ENCODE measurements around the gene PPARGC1A.

PPARGC1A gene

DNA sequence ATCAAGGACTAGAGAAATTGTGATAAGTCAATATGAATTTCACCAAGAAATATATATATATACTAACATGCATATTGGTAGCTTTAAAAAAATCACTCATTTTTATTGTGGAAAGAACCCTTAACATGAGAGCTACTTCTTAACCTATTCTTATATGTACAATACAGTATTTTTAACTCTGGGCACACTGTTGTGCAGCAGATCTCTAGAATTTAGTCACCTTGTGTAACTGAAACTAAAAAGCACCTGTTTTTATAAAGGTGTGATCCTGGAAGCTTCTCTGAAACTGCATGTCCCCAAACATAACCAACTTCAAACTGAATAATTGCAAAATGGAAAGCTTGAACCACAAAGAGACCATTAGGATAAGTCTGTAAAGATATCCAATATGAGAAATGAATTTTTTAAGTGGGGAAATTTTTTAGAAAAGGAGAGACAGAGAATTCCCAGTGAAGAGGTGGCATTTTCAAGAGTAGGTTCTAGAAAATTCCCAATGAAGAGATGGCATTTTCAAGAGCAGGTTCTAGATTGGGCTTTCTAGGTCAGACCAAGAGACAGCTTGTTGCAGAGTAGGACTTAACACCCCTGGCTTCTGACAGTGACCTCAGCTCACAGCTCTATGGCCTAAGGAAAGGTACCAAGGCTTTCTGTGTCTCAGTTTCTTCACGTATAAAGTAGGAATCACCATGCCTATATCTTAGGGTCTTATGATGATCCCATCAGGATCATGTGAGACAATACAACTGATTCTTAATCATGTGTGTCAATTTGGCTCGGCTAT is 22.0 kb upstream of the PPARGC1A start:
- DNase-seq (ENCODE audit: low read depth in 2 of 2): no peak

- DNase-seq (ENCODE audit: low read depth in 2 of 2): no peak
Observed at GRCh38 chr4:23909671-23910070, 19.8 kb upstream of the PPARGC1A start.

DNA sequence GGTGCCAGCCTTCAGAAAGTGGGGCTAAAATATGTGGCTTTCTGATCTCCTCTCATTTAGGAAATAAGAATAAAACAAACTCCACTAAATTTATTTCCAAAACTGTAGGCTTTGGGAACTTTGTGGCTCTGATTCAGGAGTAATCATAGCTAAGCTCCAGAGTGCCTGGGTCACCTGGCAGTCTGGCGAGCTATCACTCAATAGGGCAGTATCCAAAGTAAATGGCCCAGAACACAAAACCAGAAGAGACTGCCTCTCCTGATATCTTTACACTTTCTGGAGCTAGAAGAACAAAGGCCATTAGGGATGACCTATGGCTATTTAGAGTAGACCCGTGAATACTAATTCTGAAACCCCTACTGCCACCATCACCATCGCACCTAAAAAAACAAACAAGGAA is 17.0 kb upstream of the PPARGC1A start:
- DNase-seq (ENCODE audit: low read depth in 2 of 2): no peak

DNA sequence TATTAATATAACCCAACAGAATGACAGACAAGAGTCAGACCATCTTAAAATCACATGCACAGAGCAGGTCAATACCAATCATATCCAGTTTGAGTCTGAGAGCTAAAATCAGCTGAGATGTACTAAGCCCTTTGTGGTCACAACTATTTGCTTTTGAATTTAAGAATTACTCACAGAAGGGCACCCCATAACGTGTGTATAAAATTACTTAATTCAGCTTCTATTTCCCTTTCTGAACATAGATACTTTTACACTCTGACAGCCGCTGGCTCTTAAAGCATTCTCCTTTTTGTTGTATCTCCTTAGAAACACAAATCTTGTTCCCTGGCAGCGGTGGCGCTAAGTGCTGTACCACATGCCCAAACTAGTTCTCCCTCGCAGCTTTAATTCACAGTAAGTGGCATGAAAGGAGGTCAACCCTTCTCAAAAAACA is 14.8 kb upstream of the PPARGC1A start:
- no peak for DNase-seq (ENCODE audit: low read depth in 2 of 2)

GRCh38 chr4:23903859-23904438 is 14.1 kb upstream of the PPARGC1A start:
- DNase-seq (ENCODE audit: low read depth in 2 of 2): no peak

- DNase-seq (ENCODE audit: low read depth in 2 of 2): no peak
Observed at GRCh38 chr4:23902222-23902804, 12.5 kb upstream of the PPARGC1A start.

DNA sequence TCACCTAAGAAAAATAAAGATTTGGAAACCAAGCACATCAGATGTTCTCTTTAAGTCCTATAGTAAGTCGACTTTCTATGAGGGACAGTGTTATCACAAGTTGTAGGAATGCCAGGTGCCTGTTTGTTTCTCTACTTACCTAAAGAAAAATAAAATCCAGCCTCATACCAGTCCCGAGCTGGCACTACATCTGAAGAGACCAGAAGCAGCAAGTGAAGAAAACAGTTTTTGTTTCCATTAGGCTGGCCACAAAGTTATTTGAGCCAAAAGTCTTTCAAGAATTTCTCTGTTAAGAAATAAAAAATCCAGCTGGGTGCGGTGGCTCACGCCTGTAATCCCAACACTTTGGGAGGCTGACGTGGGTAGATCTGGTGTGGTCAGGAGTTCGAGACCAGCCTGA is 10.8 kb upstream of the PPARGC1A start:
- no peak for DNase-seq (ENCODE audit: low read depth in 2 of 2)

- no peak for DNase-seq (ENCODE audit: low read depth in 2 of 2)
Observed at GRCh38 chr4:23899565-23899964, 9.7 kb upstream of the PPARGC1A start.

- no peak for DNase-seq (ENCODE audit: low read depth in 2 of 2)
Observed at GRCh38 chr4:23897564-23898109, 7.8 kb upstream of the PPARGC1A start.

GRCh38 chr4:23894021-23894420 is 4.2 kb upstream of the PPARGC1A start:
- DNase-seq (ENCODE audit: low read depth in 2 of 2): no peak

DNA sequence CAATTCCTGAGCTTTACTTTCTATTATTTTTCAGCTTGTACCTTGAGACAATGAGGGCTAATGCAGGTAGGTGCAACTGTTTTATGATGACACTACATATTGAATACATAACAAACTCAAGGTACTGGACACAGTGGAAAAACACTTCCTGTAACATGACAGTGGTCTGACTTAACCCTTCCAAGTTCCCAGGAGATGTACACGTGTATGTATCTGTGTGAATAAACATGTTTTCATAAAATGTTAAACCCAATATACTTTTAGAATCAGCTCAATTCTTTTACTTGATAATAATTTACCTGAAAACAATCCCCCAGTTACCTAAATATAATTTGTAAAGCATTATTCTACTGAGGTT is 1.2 kb upstream of the PPARGC1A start:
- no peak for DNase-seq (ENCODE audit: low read depth in 2 of 2)

DNA sequence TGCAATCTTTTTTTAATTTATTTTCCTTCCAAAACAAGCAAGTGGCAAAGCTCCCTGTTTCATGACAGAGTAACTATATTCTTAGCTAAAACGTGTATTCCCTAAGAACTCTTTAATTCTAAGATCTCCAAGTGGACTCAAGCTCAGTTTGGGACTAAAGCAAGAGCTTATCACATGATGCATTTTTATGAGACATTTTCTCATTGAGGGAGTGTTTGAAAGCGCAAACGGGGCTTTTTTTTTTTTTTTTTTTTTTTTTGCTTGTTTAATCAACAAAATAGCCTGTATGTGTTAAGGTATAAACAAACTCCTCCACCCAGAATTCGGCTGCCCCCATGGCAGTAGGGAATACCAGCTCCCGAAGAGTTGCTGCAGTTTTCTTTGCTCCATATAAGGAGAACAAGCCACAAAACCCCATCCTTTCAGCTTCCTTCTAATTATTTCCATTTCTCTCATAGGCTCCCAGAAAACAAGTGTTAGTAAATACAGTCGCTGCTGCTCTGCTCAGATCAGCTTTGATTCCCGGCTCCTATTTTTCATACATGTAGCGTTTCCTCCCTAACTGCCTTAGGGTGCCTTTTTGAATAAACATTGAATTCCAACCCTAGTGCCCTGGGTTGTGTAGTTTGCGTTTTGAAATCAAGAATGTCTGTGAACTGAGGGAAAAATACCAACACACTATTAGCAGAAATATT is 669 bp upstream of the PPARGC1A start:
- no peak for DNase-seq (ENCODE audit: low read depth in 2 of 2)

GRCh38 chr4:23889391-23889790 is 456 bp downstream of the PPARGC1A start:
- DNase-seq (ENCODE audit: low read depth in 2 of 2): no peak

GRCh38 chr4:23888421-23889319 is 1.2 kb downstream of the PPARGC1A start:
- DNase-seq (ENCODE audit: low read depth in 2 of 2): no peak

- no peak for DNase-seq (ENCODE audit: low read depth in 2 of 2)
Observed at GRCh38 chr4:23887989-23888388, 1.9 kb downstream of the PPARGC1A start.

- DNase-seq (ENCODE audit: low read depth in 2 of 2): no peak
Observed at GRCh38 chr4:23887173-23887572, 2.7 kb downstream of the PPARGC1A start.

GRCh38 chr4:23885943-23886590 is 3.8 kb downstream of the PPARGC1A start:
- no peak for DNase-seq (ENCODE audit: low read depth in 2 of 2)

- no peak for DNase-seq (ENCODE audit: low read depth in 2 of 2)
Observed at GRCh38 chr4:23884741-23885140, 5.1 kb downstream of the PPARGC1A start.

GRCh38 chr4:23884261-23884660 is 5.6 kb downstream of the PPARGC1A start:
- DNase-seq (ENCODE audit: low read depth in 2 of 2): no peak

DNA sequence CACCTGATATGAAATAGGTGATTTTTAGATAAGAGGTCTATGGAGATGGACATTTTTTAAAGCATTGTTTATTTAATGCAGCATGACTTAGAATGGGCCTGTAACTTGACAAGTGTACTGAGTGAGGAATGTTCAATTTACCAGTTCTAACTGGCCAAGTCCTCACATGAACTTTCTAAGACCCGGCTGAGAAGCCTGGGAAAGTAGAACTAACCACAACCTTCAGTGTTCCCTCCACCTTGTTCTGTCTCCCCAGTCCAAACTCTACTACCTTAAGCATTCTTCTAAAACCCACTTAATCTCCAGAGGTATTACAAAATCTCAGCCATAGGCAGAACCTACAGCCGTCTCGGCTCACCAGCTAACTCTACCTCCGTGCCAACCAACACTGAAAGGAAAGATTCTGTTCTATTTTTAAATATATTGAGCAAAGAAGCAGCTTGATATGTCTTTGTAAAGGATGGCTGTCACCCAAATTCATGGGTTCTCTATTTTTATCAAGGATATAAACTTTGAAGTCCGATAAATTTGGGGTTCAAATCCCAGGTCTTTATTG is 6.8 kb downstream of the PPARGC1A start:
- no peak for DNase-seq (ENCODE audit: low read depth in 2 of 2)
